Measurements from ENCODE around the gene RNF112.

The RNF112 gene

GRCh38 chr17:19448341-19449268, 37.6 kb downstream of the RNF112 start:
- TF ChIP-seq CTCF (IDR thresholded peaks at IDR 0.05; ENCODE audit: control extremely low read depth, extremely low read depth, low read depth, missing control alignments), result no peak
- ChIA-PET POLR2A (no interaction called here), CTCF (interaction anchor here (1.1 to 3.6 kb wide), 18 partner anchors 10 to 318 kb away, joined by 3 to 71 read pairs (median 6); partner anchors contain the start of genes B9D1 and MAPK7)

GRCh38 chr17:19449656-19450055, 38.6 kb downstream of the RNF112 start:
- ChIA-PET CTCF (interaction anchor here (1.4 to 3.6 kb wide), 2 partner anchors 86 to 317 kb away, joined by 4 to 71 read pairs; partner anchors contain the start of gene B9D1), POLR2A (no interaction called here)
- no peak for DNase-seq (ENCODE audit: extremely low spot score)
- TF ChIP-seq CTCF (IDR thresholded peaks at IDR 0.05; ENCODE audit: control extremely low read depth, extremely low read depth, low read depth, missing control alignments), result no peak

More at GRCh38 chr17:19448341-19449268, 37.6 kb downstream of the RNF112 start:
- no peak for DNase-seq (ENCODE audit: extremely low spot score)

- CTCF ChIA-PET, result interaction anchor here (1.3 kb wide), 1 partner anchor 88 kb away, joined by 3 read pairs; no protein-coding TSS in a partner anchor
- POLR2A ChIA-PET, result no interaction called here
- no peak for TF ChIP-seq CTCF (IDR thresholded peaks at IDR 0.05; ENCODE audit: control extremely low read depth, extremely low read depth, low read depth, missing control alignments)
- no peak for DNase-seq (ENCODE audit: extremely low spot score)
These were observed 42.3 kb downstream of the RNF112 start for GRCh38 chr17:19453296-19453695.

- TF ChIP-seq CTCF (IDR thresholded peaks at IDR 0.05; ENCODE audit: control extremely low read depth, extremely low read depth, low read depth, missing control alignments), result no peak
- no peak for DNase-seq (ENCODE audit: extremely low spot score)
- POLR2A ChIA-PET, result no interaction called here
- CTCF ChIA-PET, result interaction anchor here (1.3 to 4.0 kb wide), 2 partner anchors 88 to 91 kb away, joined by 3 to 19 read pairs; partner anchors contain the start of gene B9D1
These were observed 43.0 kb downstream of the RNF112 start for GRCh38 chr17:19454074-19454473.

- CTCF ChIA-PET, result interaction anchor here (0.8 to 5.3 kb wide), 6 partner anchors 9 to 245 kb away, joined by 3 to 43 read pairs (median 3); partner anchors contain the start of gene B9D1
- POLR2A ChIA-PET, result no interaction called here
- no peak for DNase-seq (ENCODE audit: extremely low spot score)
- no peak for TF ChIP-seq CTCF (IDR thresholded peaks at IDR 0.05; ENCODE audit: control extremely low read depth, extremely low read depth, low read depth, missing control alignments)
These were observed 45.2 kb downstream of the RNF112 start for GRCh38 chr17:19456016-19456927.

- no peak for TF ChIP-seq CTCF (IDR thresholded peaks at IDR 0.05; ENCODE audit: control extremely low read depth, extremely low read depth, low read depth, missing control alignments)
- ChIA-PET CTCF (interaction anchor here (1.0 to 5.3 kb wide), 3 partner anchors 9 to 94 kb away, joined by 3 to 43 read pairs (median 19); partner anchors contain the start of gene B9D1), POLR2A (no interaction called here)
- DNase-seq (ENCODE audit: extremely low spot score), result no peak
These were observed 46.0 kb downstream of the RNF112 start for GRCh38 chr17:19457046-19457445.
